ENCODE results near the gene LIMS2.

- TF ChIP-seq GATA3 (IDR thresholded peaks at IDR 0.05; ENCODE audit: low read depth, low read length) (no peak), GATA2 (IDR thresholded peaks at IDR 0.05; ENCODE audit: low read depth, low read length) (no peak)
Observed at GRCh38 chr2:127589358-127589757, 86.0 kb downstream of the LIMS2 start.

All from SH-SY5Y (cell line).